HL-60 (cell line): Measurements from ENCODE around the gene GATA6.

Experiments used
- CTCF ChIP-seq: IDR thresholded peaks from one replicate; pipeline ENCODE4 v1.5.1; 2011; ENCODE audit warnings: low read length, control low read depth, inconsistent platforms; ENCODE audit not compliant: insufficient read depth
- GABPA ChIP-seq: IDR thresholded peaks from 2 replicates; pipeline ENCODE4 v1.6.1; 2012; ENCODE audit warnings: low read depth
- POLR2AphosphoS5 ChIP-seq: IDR thresholded peaks from 2 replicates; pipeline ENCODE4 v1.6.1; 2012; ENCODE audit warnings: low read depth

GRCh38 chr18:22179631-22180030 is 10.2 kb downstream of the GATA6 start:
- TF ChIP-seq CTCF, result no peak
- no peak for TF ChIP-seq POLR2AphosphoS5
- no peak for TF ChIP-seq GABPA
